GM21717 (cell line): Measurements from ENCODE around the gene NOSIP.
"Not testable (repeated sequence)": the region's sequence is repeated elsewhere in the genome, so short reads cannot be mapped to it uniquely, and the experiment has no call there.

ENCODE experiments used
- ATAC-seq: cut with Tn5 transposase; IDR thresholded peaks from one replicate; pipeline ENCODE4 v1.9.1; 2021; ENCODE audit warnings: mild to moderate bottlenecking, moderate library complexity; ENCODE audit not compliant: unreplicated experiment

Gene NOSIP, protein sequence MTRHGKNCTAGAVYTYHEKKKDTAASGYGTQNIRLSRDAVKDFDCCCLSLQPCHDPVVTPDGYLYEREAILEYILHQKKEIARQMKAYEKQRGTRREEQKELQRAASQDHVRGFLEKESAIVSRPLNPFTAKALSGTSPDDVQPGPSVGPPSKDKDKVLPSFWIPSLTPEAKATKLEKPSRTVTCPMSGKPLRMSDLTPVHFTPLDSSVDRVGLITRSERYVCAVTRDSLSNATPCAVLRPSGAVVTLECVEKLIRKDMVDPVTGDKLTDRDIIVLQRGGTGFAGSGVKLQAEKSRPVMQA

DNA sequence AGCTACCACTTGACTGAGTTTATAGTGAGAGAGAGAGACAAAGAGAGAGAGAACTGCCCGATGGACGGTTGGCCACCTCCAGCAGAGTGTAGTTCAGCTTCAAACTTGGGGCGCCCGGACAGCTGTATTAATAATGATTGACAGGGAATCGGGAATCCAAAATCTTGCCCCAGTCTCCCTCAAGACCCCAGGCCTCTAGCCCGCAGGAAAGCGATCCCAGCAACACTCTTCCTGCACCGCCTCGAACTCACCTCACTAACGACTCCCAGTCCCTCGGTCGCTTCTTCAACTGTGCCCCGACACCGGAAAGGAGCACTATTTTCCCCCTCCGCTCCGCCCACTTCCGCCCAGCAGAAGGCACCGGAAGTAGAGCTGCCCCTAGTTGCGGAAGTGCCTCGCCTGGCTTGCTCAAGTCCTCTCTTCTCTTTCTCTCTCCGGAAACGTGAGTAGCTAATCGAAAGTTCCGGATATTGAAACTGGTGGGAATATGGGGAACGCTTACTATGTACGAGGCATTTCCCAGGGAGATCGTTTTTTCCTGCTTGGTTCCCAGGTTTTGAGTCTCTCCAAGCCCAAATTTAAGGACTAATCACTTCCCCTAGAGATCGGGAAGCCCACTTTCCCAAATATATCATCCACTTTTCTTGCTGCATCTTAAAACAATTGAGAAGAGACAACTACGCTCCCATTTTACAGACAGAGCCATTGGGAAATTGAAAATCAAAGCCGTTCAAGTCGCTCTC, at the start of gene NOSIP:
TSS of gene NOSIP (minus strand) at position 293 of the 743 bp plus-strand sequence. CDS start 19,865 bp downstream, outside the sequence.
- ATAC-seq: peak; percentile 70

- no peak for ATAC-seq
These were observed 49.3 kb upstream of the NOSIP start for GRCh38 chr19:49629659-49630058.

DNA sequence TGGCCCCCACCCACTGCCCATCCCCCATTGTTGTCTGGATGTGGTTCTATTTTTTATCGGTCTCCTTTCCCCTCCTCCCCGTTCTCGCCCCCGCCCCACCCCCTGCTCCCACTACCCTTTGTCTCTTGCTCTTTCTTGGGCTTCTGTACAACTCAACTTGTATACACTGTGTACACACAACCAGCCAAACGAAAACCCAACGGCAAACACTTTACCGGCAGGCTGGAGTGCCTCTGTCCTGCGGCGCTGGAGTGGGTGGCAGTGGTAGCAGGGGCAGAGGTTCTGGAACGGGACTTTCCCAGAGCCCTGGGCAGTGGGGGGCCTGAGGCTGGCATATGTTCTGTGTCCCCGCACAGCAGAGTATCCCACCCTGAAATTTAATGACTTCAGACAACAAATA, 45.9 kb upstream of the NOSIP start:
- no peak for ATAC-seq

GRCh38 chr19:49624967-49625910, 44.9 kb upstream of the NOSIP start:
- no peak for ATAC-seq

GRCh38 chr19:49617860-49618259, 37.5 kb upstream of the NOSIP start:
- ATAC-seq: not testable (repeated sequence)

- ATAC-seq: no peak
These were observed 36.6 kb upstream of the NOSIP start for GRCh38 chr19:49616945-49617344.

DNA sequence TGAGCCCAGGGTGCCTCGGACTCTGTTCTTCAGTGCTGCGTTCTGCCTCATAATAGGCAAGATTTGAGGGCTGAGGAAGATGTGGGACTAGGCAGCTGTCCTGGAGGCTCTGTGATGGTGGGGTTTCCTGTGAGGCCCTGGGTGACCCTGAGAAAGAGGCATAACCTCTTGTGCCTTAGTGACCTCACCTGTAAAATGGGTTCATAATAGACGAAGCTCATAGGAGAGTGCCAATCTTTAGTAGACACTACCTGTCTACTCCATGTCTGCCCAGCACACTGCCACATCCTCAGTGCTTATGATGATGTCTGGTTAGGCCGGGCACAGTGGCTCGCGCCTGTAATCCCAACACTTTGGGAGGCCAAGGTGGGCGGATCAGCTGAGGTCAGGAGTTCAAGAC, 36.2 kb upstream of the NOSIP start:
- ATAC-seq: no peak

GRCh38 chr19:49615861-49616260, 35.5 kb upstream of the NOSIP start:
- no peak for ATAC-seq

DNA sequence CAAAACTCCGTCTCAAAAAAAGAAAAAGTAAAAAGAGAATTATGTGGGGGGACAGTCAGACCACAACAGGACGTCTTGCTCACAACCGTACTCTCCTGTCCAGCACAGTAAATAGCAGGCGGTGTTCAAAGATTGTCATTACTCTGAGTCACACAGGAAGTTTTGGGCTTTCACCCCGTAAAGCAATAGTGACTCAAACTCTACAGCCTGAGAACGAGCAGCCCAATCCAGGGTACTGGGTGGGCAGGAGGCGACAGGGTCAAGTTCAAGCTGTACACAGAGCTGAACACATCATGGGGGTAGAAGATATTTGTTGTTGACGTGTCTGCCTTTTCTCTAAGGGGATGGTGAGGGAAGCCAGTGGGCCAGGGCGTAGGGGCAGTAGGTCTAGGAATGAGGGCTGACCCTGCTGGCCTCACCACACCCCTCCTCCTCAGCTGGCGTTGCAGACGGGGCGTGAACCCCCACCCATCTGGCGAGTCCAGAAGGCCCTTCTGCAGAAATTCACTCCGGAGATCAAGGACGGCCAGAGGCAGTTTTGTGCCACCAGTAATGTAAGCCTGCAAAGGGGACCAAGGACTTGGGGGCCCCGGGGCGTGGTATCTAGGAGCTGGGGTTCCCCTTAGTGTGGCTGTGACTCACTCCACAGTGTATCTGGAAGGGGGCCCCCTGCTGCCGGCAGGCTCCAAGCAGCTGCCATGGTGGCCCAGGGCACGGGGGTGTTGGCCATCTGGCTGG, 33.9 kb upstream of the NOSIP start:
- no peak for ATAC-seq

GRCh38 chr19:49613374-49613773, 33.0 kb upstream of the NOSIP start:
- ATAC-seq: no peak

DNA sequence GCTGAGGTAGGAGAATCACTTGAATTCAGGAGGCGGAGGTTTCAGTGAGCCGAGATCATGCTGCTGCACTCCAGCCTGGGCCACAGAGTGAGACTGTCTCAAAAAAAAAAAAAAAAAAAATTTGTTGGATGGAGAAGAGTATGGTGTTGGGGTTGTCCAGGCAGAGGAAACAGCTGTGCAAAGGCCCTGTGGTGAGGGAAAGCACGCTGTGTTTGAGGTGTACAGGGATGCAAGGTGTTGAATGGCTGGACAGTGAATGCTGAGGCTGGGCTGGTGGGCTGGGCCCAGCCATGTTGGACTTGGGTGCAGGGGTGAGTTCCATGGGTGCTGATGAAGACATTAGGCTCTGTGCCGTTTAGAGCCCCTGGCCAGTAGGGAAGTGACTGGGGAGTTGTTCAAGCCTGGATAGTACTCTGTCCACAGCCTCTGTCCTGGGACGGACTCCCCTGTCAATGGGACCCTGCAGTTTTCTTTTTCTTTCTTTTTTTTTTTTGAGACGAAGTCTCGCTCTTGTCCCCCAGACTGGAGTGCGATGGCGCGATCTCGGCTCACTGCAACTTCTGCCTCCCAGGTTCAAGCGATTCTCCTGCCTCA, 29.2 kb upstream of the NOSIP start:
- no peak for ATAC-seq

- no peak for ATAC-seq
These were observed 25.2 kb upstream of the NOSIP start for GRCh38 chr19:49605605-49606004.

DNA sequence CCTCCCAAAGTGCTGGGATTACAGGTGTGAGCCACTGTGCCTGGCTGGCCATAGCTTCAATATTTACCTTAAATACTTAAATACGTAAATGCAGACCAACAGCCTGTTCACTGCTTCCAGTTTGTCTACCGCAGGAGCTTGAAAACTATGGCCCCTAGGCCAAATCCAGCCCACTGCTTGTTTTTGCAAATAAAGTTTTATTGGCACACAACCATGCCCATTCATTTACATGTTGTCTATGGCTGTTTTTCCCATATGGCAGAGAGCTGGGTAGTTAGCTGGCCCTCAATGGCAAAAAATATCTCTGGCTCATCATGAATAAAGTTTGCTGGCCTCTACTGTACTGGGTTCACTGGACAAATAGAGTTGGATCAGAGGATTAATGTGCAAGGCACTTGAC, 22.4 kb upstream of the NOSIP start:
- ATAC-seq: no peak

- ATAC-seq: no peak
These were observed 21.2 kb upstream of the NOSIP start for GRCh38 chr19:49601482-49602038.

- ATAC-seq: no peak
These were observed 19.3 kb upstream of the NOSIP start for GRCh38 chr19:49599378-49600295.

DNA sequence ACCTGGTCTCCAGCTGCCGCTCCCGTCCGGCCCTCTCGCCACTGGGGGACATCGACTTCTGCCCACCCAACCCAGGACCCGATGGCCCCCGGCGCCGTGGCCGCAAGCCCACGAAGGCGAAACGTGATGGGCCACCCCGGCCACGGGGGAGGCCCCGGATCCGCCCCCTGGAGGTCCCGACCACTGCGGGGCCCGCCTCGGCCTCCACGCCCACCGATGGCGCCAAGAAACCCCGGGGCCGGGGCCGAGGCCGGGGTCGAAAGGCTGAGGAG, 17.3 kb upstream of the NOSIP start:
- ATAC-seq: no peak

GRCh38 chr19:49596954-49597702, 16.8 kb upstream of the NOSIP start:
- ATAC-seq: no peak

- ATAC-seq: no peak
These were observed 16.1 kb upstream of the NOSIP start for GRCh38 chr19:49596407-49596806.
